ENCODE results near the gene PARP15.

DNA sequence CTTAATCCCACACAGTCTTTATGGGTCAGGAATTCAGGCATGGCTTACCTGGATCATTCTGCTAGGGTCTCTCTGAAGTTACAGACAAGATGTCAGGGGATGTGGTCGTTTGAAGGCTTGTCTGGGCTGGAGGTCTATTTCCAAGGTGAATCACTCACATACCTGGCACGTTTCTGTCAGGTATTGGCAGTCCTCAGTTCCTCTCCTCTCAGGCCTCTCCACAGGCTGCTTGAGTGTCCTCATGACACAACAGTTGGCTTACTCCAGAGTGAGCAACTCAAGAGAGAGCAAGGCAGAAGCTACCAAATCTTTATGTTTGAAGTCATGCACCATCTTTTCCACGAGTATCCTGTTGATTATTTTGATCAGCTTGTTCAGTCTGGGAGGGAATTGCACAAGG, 59.2 kb downstream of the PARP15 start:
- TF ChIP-seq, protein P1, sequence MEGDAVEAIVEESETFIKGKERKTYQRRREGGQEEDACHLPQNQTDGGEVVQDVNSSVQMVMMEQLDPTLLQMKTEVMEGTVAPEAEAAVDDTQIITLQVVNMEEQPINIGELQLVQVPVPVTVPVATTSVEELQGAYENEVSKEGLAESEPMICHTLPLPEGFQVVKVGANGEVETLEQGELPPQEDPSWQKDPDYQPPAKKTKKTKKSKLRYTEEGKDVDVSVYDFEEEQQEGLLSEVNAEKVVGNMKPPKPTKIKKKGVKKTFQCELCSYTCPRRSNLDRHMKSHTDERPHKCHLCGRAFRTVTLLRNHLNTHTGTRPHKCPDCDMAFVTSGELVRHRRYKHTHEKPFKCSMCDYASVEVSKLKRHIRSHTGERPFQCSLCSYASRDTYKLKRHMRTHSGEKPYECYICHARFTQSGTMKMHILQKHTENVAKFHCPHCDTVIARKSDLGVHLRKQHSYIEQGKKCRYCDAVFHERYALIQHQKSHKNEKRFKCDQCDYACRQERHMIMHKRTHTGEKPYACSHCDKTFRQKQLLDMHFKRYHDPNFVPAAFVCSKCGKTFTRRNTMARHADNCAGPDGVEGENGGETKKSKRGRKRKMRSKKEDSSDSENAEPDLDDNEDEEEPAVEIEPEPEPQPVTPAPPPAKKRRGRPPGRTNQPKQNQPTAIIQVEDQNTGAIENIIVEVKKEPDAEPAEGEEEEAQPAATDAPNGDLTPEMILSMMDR (IDR thresholded peaks at IDR 0.05; ENCODE audit: insufficient read depth, low read depth, low read length), result no peak
- TF ChIP-seq EZH2 (IDR thresholded peaks at IDR 0.05; ENCODE audit: insufficient read depth, low read length), result no peak

Data from astrocyte (in vitro differentiated cells and primary cell).